Measurements from ENCODE around the gene PCDHB16.
"Not testable (repeated sequence)": the region's sequence is repeated elsewhere in the genome, so short reads cannot be mapped to it uniquely, and the experiment has no call there.

PCDHB16 gene

GRCh38 chr5:141182248-141182647 is at the start of gene PCDHB16:
PCDHB16 (plus strand) TSS chr5:141182387; CDS start chr5:141182560, 173 bp downstream.
- DNase-seq (ENCODE audit: low read depth, low spot score), result no peak

- DNase-seq (ENCODE audit: low read depth, low spot score), result no peak
Observed at GRCh38 chr5:141135030-141135717, 47.0 kb upstream of the PCDHB16 start, which contains the start of gene PCDHB5. PCDHB5 (plus strand) TSS chr5:141135206; CDS start chr5:141135435, 229 bp downstream.

- DNase-seq (ENCODE audit: low read depth, low spot score), result no peak
Observed at GRCh38 chr5:141135718-141136266, 46.4 kb upstream of the PCDHB16 start.

GRCh38 chr5:141137346-141137745 is 44.8 kb upstream of the PCDHB16 start:
- not testable (repeated sequence) for DNase-seq (ENCODE audit: low read depth, low spot score)

GRCh38 chr5:141149812-141150211 is 32.4 kb upstream of the PCDHB16 start, which contains the start of gene PCDHB6:
PCDHB6 (plus strand) TSS chr5:141150057; CDS start chr5:141150258, 201 bp downstream.
- no peak for DNase-seq (ENCODE audit: low read depth, low spot score)

- DNase-seq (ENCODE audit: low read depth, low spot score), result no peak
Observed at GRCh38 chr5:141150224-141150992, 31.8 kb upstream of the PCDHB16 start.

- DNase-seq (ENCODE audit: low read depth, low spot score), result no peak
Observed at GRCh38 chr5:141150993-141151325, 31.2 kb upstream of the PCDHB16 start.

GRCh38 chr5:141151632-141152031 is 30.6 kb upstream of the PCDHB16 start:
- DNase-seq (ENCODE audit: low read depth, low spot score), result not testable (repeated sequence)

GRCh38 chr5:141152096-141152495 is 30.1 kb upstream of the PCDHB16 start:
- not testable (repeated sequence) for DNase-seq (ENCODE audit: low read depth, low spot score)

- DNase-seq (ENCODE audit: low read depth, low spot score), result no peak
Observed at GRCh38 chr5:141155540-141156374, 26.4 kb upstream of the PCDHB16 start.

GRCh38 chr5:141157356-141157755 is 24.8 kb upstream of the PCDHB16 start:
- DNase-seq (ENCODE audit: low read depth, low spot score), result not testable (repeated sequence)

- not testable (repeated sequence) for DNase-seq (ENCODE audit: low read depth, low spot score)
Observed at GRCh38 chr5:141157901-141158300, 24.3 kb upstream of the PCDHB16 start.

- DNase-seq (ENCODE audit: low read depth, low spot score), result no peak
Observed at GRCh38 chr5:141172381-141173204, 9.6 kb upstream of the PCDHB16 start, which contains the start of gene PCDHB7. PCDHB7 (plus strand) TSS chr5:141172644; CDS start chr5:141172836, 192 bp downstream.

GRCh38 chr5:141174291-141175104 is 7.7 kb upstream of the PCDHB16 start:
- not testable (repeated sequence) for DNase-seq (ENCODE audit: low read depth, low spot score)

GRCh38 chr5:141175933-141176332 is 6.3 kb upstream of the PCDHB16 start:
- no peak for DNase-seq (ENCODE audit: low read depth, low spot score)

GRCh38 chr5:141177577-141178191 is 4.5 kb upstream of the PCDHB16 start, which contains the start of gene PCDHB8:
PCDHB8 (plus strand) TSS chr5:141177790; CDS start chr5:141178035, 245 bp downstream.
- not testable (repeated sequence) for DNase-seq (ENCODE audit: low read depth, low spot score)

GRCh38 chr5:141179371-141179770 is 2.8 kb upstream of the PCDHB16 start:
- DNase-seq (ENCODE audit: low read depth, low spot score), result not testable (repeated sequence)

GRCh38 chr5:141179876-141180275 is 2.3 kb upstream of the PCDHB16 start:
- not testable (repeated sequence) for DNase-seq (ENCODE audit: low read depth, low spot score)

- DNase-seq (ENCODE audit: low read depth, low spot score), result no peak
Observed at GRCh38 chr5:141180313-141180712, 1.9 kb upstream of the PCDHB16 start.
